OCI-LY3 (cell line): ENCODE data around the gene TNIP1.

Experiments
- CTCF ChIP-seq: fragments of 200-600, 300-600 bp; sonication (generic); IDR thresholded peaks from 2 replicates; pipeline ENCODE4 v1.5.1; 2014; ENCODE audit warnings: antibody characterized with exemption, low read length, low read depth
- EZH2phosphoT487 ChIP-seq: fragments of 200-600 bp; shearing (Covaris generic); IDR thresholded peaks from 2 replicates; pipeline ENCODE4 v1.6.1; 2018; ENCODE audit warnings: antibody characterized with exemption, mixed run types, low read depth

GRCh38 chr5:151002250-151002649 is 78.6 kb downstream of the TNIP1 start:
- peak; percentile 28; the same call in 1 of the 2 replicates for TF ChIP-seq CTCF
- no peak for TF ChIP-seq EZH2phosphoT487
